Amniotic epithelial cell (primary cell): ENCODE data around the gene CLEC18A.
"Not testable (repeated sequence)": the region's sequence is repeated elsewhere in the genome, so short reads cannot be mapped to it uniquely, and the experiment has no call there.

Experiments
- DNase-seq: peaks from one replicate; pipeline ENCODE4 v3.0.0-alpha.2; 2010; ENCODE audit warnings: low read depth

The CLEC18A gene

DNA sequence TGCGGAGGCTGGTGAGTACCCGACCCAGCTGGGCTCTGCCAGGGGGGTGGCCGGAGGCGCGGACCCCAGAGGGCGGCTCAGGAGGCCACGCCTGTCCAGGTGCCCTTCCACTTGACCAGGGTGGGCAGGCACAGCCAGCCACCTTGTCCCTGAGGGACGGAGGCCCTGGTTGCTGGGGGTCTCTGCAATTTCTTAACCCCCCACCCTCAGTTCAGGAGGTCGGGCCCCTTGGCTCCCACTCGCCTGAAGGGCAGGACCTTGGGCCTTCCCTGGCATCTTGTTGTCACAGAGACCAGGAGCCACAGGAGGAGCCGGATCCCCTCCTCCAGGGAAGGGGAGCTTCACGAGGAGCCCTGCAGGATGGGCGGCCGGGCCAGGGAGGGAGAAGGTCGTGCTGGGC is 982 bp downstream of the CLEC18A start:
- not testable (repeated sequence) for DNase-seq

DNA sequence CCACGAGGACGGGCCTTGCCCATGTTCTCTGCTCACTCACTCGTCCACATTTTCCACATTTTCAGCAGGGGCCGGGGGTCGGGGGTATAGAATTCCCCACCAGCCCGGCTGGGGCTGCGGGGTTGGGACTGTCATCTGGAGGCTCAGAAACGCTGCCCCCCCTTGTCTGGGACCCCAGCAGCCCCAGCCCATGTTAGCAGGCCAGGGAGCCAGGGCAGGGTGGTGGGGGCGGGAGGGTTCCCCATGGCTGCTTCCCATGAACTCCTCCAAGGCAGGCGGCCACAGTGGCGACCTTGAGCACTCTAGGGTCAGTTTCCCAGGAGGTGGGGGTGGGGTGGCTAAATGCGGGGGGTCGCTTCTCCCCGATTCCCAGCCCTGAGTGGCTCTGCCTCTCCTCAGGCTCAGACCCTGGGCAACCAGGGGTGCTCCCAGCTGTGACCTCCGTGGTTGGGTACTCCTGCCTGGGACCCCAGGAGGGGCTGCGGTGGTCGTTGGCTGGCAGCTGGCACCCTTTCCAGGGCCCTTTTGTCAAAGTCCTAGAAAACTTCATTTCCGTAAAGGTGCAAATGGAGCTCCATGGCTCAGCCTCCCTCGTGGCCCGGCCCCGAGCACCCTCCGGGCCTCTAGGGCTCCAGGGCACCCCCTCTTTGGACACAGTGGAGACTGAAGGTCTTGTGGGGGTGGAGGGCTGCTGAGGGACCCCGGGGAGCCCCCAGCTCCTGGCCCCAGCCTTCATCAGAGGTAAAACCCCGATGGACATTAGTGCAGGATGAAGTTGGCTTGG is 1.6 kb downstream of the CLEC18A start:
- not testable (repeated sequence) for DNase-seq

GRCh38 chr16:69954241-69954640 is 3.1 kb downstream of the CLEC18A start:
- DNase-seq: not testable (repeated sequence)

DNA sequence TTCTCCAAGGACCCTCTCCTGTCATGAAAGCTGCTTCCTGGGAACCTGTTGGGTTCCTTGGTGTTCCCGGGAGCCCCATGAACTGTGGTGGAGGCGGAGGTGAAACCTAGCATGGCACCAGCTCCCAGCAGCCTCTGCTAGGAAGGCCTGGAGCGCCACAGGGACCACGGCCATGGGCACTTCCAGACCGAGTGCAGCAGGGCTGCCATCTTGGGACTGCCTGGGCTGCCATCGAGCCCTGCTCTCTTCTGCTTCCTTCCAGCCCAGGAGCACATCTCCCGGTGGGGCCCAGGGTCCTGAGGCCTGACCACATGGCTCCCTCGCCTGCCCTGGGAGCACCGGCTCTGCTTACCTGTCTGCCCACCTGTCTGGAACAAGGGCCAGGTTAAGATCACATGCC is 12.2 kb downstream of the CLEC18A start:
- DNase-seq: not testable (repeated sequence)

DNA sequence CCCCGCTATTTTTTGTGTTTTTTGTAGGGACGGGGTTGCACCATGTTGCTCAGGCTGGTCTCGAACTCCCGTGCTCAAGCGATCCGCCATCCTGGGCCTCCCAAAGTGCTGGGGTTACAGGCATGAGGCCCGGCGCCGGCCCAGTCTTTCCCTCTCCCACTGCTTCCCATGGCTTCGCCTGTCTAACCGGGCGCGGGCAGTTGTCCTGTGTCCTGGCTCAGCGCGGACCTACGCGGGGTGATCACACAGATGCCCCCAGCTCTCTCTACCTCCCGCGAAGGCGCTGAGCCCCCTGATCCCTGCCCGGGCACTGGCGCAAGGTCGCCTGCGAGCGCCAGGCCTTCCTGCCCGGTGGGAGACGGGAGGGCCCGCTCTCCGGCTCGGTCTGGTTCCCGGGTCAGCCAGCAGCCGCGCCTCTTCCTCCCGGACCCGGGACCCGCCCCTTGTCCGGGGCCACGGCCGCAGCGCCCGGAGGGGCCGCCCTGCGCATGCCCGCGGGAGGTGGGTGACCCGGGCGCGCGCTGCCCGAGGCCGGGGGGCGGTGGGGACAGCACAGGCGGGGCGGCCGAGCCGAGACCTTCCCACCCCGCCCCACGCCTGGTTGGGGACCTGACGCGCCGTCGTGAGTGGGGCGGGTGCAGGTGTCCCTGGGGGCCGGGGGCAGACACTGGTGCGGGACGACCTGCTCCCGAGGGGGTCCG is 14.0 kb downstream of the CLEC18A start:
- DNase-seq: peak; percentile 21

- not testable (repeated sequence) for DNase-seq
Observed at GRCh38 chr16:69965661-69966054, 14.5 kb downstream of the CLEC18A start.

GRCh38 chr16:69967688-69968087 is 16.6 kb downstream of the CLEC18A start:
- not testable (repeated sequence) for DNase-seq

DNA sequence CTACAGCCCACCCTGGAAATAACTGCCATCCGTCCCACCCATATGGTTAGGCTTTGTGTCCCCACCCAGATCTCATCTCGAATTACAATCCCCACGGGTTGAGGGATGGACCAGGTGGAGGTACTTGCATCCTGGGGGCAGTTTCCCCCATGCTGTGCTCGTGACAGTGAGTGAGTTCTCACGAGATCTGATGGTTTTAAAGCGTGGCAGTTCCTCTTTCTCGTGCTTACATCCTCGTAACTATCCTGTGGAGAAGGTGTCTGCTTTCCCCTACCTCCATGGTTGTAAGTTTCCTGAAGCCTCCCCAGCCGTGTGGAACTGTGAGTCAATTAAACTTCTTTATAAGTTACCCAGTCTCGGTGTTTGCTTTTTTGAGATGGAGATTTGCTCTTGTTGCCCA is 17.0 kb downstream of the CLEC18A start:
- DNase-seq: not testable (repeated sequence)

DNA sequence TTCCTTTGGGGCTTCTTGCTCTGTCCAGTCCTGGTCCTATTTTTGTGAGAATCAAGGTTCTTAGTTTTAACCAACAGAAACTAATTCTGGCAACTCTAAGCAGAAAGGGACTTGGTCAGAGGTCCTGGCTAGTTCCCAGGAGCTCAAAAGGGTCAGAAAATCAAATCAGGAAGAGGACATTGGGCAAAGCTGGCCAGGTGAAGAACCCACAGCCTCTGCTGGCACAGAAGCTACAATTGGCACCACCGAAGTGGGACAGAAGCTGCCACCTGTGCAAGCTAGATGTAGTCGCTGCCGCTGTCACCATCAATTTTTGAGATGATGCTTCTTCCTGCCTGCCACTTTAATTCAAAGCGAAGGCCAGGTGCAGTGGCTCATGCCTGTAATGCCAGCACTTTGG is 18.5 kb downstream of the CLEC18A start:
- DNase-seq: not testable (repeated sequence)

DNA sequence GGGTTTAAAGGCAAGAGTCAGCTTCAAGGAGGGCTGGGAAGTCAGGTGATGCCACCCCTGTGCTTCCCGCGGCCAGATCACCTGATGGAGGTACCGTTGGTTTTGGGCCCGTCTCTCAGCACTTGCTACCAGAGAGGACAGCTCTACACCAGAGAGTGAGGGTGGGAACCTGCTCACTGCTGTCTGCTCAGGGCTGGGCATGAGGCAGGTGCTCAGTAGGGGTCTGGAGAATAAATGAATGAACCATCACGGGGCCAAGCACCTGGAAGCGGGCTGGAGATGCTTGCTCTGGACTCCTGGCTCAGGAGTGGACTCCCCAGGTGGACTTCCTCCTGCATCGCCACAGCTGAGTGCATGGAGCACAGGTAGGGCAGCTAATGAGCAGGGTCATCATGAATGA is 21.0 kb downstream of the CLEC18A start:
- DNase-seq: not testable (repeated sequence)

DNA sequence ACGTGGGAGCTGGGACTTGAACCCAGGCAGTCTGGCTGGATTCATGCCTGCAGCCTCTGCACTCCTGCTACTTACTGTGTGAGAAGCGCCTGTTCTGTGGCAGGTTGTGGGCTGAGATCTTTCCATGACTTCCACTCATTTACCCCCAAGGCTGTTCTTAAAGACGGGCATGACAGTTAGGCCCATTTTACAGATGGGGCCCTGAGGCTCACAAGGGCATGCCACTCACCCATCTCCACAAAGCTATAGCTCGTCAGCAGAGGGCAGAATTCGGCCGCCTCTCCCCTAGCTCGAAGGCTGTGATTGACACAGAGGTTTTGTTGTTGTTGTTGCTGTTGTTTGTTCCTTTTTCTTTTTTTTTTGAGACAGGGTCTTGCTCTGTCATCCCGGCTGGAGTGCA is 21.8 kb downstream of the CLEC18A start:
- DNase-seq: not testable (repeated sequence)

GRCh38 chr16:69985196-69985595 is 34.1 kb downstream of the CLEC18A start:
- DNase-seq: not testable (repeated sequence)

- DNase-seq: peak; percentile 78
Observed at GRCh38 chr16:69997956-69998355, 46.8 kb downstream of the CLEC18A start.

GRCh38 chr16:69999801-70000200 is 48.7 kb downstream of the CLEC18A start:
- not testable (repeated sequence) for DNase-seq

DNA sequence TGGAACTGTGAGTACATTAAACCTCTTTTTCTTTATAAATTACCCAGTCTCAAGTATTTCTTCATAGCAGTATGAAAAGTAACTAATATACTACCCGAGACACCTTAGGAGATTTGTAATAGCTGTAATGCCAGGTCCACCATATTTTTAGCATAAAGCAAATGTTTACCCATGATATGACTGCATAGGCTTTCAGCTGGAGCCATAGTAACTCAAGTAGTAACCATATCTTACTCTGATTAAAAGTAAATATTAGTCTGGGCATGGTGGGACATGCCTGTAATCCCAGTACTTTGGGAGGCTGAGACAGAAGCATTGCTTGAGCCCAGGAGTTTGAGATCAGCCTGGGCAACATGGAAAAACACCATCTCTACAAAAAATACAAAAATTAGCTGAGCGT is 52.4 kb downstream of the CLEC18A start:
- DNase-seq: not testable (repeated sequence)

GRCh38 chr16:70008604-70009003 is 57.5 kb downstream of the CLEC18A start:
- not testable (repeated sequence) for DNase-seq

DNA sequence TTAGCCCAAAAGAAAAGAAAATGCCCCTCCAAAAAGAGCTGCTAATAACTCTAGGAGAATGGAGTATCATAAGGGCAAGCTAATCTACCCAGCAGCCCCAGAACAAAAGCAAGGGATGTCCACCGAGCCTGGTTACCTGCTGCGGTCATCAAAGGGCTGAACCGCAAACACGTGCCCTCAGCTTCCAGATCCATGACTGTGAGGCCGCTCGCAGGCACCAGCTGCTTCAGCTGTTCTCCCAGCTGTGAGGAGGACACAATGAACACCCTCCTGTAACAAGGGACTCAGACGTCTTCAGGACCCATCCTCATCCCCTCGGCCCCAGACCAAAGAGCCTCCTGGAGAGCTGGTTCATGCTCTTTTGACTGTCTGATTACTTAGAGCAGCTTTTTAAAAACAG is 59.5 kb downstream of the CLEC18A start:
- not testable (repeated sequence) for DNase-seq

- DNase-seq: not testable (repeated sequence)
Observed at GRCh38 chr16:70011120-70011519, 60.0 kb downstream of the CLEC18A start.

- DNase-seq: not testable (repeated sequence)
Observed at GRCh38 chr16:70012354-70012753, 61.2 kb downstream of the CLEC18A start.

- DNase-seq: not testable (repeated sequence)
Observed at GRCh38 chr16:70012951-70013350, 61.8 kb downstream of the CLEC18A start.
